Activated CD8-positive, alpha-beta memory T cell treated with anti-CD3 and anti-CD28 coated beads for 4 hours (primary cell): Measurements from ENCODE around the gene NUDT21.

Experiments
- DNase-seq, 2 donors: peaks; one replicate each; pipeline ENCODE4 v3.0.0-alpha.2; 2020; ENCODE audit warnings: low read depth in 2 of 2

NUDT21 gene

DNA sequence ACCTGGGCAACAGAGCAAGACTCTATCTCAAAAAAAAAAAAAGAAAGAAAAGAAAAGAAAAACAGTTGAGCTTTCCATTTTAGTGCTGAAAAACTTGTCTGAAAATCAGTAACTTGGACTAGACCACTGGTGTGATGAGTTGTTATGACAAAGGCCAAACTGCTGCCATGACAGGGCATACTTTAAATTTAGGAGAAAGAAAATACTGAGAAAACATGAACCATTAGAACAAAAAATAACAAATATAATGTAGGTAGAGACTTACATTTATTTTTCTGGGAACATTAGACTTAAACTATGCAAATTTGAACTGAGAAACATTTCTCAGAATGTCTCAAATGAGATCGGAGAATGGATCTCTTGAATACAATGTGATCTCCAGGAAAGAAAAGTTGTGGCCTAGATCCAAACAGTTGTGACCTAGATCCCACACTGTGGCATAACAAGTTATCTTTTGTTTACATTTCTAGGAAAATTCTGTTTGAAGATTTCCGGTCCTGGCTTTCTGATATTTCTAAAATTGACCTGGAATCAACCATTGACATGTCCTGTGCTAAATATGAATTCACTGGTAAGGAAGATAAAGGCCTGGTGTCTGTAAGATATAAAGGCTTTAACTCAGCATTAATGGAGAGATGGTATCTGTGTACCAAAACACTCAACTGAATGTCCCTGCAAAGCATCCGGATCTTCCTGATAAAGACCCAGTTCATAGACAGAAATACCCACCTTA lies 11.1 kb upstream of the NUDT21 start:
- no peak for DNase-seq

DNA sequence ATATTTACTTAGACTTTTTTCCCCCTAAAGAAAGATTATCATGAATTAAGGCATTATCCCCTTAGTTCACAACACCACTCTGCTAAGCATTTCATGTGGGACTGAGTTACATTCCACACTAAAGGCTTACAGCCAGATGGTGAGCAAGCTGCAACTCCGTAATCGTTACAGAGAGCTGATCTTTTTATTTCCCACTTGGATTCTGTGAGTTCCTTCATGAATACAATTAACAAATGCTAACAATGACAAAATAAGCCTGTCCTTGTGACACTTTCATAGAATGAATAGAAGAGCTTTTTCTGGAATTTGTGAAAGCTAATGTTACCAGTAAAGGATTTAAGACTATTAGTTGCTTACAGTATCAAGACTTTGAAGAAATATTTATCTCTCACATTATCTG lies 9.0 kb upstream of the NUDT21 start:
- DNase-seq = no peak

DNA sequence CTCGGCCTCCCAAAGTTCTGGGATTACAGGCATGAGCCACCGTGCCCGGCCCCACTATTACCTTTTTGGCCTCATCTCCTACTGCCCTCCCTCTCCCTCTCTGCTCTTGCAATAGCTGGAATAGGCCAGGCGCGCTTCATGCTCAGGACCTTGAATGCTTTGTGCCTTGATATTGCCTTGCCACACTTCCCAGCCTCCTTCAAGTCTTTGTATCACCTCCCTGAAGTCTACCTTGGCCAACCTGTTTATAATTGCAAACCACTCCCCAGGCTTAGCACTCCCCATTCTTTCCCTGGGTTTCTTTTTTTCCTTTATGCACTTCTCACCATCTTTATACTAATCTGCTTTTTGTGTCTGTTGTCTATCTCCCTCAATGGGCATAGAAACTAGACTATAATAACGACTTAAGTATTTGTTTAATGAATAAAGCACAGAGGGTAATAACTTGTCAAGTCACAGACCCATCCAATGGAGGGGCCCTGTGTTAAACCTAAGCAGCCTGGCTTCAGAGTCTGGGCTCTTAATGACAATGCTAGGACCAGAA lies 6.9 kb upstream of the NUDT21 start:
- DNase-seq = no peak

DNA sequence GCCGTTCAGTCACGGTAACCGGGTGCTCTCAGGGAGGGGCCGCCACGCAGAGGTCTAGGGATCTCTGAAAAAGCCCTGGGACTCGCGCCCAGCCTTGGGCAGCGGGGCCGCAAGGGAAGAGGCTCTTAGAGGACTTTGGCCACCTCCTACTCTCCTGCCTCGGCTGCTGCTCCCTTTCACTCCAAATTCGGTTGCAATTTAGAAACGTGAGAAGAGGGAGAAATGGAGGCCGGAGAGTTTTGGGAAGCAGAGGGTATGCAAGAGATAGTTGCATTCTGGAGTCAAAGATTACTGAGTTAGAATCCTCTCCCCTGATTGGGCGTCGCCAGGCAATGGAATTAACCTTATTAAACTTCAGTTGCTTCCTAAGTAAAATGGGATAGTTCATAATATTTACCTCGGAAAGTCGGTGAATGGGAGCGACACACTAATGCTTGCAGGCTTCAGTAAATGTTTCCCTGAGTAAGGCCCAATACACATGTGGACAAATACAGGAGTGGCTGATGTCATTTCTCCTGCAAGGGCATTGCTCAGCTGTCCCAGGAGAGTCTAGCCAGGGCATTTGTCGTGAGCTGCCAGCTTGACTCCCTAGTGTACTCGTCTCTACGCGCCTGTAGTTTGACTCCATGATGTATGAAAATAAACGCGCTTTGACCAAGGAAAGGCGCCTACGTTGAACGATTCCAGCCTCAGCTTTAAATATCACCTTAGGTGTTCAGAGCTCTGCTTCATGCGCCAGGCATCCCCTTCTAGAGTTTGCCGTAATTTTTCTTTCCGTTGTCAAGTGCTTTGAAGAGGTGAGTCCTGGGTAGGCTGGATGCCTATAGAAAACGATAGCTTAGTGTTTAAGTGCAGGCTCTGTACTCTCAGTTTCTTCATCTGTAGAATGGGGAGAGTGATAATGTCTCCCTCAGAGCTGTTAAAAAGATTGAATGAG lies 889 bp upstream of the NUDT21 start:
- DNase-seq = no peak

DNA sequence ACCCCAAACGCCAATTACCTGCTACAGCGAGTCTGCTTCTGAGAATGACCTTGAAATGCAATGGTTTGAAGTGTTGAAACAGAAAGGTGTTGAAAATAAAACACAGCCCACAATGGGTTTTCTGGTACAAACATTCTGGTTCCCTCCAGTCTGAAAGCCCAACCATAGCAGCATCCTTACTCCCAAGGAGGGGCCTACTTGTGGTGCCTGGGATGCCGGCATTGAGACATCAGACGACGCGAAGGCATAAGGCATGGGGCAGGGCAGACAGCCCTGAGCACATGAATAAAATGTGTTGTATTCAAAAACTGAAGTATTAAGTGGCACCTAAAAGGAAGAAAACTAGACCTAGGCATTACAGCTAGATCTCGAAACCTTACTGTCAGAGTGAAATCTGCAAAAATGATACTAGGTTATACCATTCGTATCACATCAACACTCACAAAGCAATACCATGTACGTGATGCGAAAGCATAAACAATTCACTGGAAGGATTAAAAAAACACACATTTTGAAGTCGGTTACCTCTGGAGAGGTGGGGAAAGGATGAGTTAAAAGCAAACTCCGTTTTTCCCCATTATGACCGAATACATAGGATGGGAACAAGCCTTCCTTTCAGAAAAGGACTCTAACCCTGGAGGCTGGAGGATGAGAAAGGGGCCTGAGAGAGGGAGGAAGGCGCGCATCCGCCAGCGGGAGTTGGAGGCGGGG lies 702 bp downstream of the NUDT21 start:
- no peak for DNase-seq

DNA sequence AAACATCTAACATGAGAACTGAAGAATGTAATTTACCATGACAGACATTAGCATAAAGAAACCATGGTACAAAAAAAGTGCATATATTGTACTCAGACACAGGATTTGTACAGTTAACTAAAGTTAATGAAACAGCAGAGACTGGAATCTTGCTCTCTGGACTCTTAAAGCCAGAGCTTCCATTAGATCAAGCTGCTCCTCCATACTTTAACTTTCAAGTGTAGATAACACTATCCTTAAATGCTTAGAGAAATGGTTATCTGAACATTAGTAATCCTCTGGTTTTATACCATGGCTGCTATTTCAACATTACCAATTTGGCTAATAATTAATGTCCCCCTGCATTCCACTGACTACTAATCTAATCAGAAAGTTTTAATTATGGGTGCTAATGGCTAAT lies 3.1 kb downstream of the NUDT21 start:
- no peak for DNase-seq

DNA sequence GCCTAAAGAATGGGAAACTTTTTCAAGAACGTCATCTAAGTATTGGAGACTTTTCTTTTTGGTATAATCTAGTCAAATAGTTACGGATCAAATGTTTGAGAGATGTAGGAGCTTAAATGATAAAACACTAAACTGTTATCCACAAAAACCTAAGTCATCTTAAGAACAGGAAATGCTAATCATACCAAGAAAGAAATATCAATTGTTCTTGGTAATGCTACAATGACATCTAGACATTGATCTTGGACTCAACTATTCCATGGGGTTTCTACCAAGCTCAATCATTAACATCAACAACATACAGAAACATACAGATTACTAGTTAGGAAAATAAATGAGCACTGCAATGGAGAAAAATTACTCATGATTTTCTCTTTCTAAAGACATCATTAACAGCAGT lies 3.8 kb downstream of the NUDT21 start:
- DNase-seq = no peak

DNA sequence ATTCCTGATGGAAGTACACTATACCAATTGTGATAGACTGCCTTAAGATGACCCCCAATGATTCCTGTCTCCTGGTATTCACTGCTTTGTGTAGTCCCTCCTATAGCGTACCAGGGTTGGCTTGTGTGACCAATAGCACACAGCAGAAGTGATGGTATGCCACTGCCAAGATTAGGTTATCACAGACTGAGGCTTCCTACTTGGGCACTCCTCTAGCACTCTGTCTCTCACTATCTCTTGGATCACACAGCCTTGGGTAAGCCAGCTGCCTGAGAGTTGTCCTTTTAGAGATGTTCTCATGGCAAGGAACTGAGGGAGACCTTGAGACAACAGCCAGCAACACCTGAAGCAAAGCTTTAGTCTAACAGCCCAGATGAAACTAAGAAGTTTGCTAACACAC lies 13.1 kb downstream of the NUDT21 start:
- DNase-seq = no peak

DNA sequence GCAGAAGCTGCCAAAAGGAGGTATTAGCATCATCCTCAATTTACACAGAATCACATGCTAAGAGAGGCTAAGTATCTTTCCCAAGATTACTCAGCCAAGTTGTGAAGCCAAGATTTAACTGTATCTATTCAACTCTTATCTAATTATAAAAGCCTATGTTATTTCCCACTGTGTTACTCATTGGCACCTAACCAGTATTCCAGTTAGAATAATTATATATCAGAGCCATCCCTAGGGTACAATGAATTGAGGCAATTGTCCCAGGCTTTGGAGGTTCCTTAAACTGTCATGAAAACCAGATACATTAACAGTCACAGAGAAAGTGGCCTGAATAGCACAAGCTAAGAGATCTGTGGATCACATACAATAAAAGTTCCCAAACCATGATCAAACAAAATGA lies 14.9 kb downstream of the NUDT21 start:
- no peak for DNase-seq

DNA sequence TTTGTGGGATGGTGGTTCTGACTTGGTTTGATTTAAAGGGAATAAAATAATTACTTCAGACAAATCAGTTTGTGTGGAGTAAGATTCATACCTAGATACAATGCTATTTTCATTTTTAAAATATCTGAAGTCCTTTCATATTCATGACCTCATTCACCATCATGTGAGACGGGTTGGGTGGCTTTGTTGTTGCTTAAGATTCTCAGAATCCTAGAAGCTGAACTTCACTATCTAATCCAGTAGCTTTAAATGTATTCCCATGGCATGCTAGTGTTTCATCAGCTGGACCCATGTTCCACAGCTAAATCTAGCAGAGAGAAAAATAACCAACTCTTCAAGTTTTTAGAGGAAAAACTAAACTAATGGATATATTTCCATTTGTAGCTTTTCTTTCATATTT lies 23.0 kb downstream of the NUDT21 start:
- DNase-seq = no peak

DNA sequence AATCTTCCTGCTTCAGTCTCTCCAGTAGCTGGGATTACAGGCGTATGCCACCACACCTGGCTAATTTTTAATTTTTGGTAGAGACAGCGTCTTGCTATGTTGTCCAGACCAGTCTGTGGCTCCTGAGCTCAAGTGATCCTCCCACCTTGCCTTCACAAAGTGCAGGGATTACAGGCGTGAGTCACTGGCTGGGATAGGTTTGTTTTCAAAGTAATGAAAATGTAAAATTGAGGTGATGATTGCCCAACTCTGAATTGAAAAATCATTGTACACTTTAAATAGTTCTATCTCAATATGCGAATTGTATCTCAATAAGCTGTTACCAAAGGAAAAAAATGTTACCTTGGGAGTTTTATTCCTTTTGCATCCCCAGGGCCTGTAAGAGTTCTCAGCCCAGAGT lies 24.5 kb downstream of the NUDT21 start:
- no peak for DNase-seq

DNA sequence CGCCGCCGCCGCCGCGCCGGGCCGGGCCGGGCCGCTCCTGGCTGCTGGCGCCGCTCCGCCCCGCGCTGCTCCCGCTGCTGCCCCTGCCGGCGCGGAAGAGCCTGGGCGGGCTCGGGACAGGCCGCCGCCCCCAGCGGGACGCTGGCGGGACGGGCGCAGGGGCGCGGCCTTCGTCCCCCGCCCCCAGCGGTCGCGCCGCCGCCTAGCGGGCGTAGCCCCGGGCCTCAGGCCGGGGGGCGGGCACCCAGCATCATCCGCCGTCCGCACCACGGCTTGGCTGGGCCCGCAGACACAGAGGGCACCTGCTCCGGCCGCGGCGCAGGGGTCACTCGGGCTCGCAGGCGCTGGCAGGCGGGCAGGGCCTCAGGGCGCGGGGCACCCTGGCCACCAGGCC lies 25.7 kb downstream of the NUDT21 start, which contains the start of gene AMFR:
TSS of gene AMFR (minus strand) at position 107 of the 394 bp plus-strand sequence. CDS start 218 bp downstream, outside the sequence.
- DNase-seq = peak in 1 of 2 donors; percentile 16

DNA sequence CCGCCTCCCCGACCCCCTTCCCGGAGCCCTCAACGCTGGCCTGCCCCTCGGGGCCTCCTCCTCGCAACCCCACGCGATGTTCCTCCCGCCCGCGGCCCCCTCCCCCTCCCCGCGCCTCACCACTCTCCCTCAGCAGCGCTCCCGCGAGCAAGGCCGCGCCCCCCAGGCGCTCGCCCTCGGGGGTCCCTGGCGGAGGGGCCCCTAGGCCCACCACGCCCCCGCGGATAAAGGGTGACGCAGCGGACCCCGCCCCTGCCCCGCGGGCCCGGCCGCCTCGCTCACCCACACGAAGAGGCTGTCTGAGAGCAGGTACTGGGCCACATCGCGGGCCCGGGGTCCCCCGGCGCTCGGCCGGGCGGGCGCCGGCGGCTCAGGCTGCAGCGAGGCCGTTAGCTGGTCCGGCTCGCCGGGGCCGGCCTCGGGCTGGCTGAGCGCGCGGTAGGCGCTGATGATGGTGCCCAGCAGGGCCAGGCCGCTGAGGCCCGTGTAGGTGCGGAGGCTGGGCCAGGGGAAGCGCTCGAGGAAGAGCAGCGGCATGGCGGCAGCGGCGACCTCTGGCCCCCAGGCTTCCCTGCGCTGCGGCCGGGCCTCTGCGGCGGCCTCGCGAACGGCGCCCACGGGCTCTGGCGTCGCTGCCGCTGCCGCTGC lies 26.2 kb downstream of the NUDT21 start:
- peak in 1 of 2 donors; percentile 6 for DNase-seq

DNA sequence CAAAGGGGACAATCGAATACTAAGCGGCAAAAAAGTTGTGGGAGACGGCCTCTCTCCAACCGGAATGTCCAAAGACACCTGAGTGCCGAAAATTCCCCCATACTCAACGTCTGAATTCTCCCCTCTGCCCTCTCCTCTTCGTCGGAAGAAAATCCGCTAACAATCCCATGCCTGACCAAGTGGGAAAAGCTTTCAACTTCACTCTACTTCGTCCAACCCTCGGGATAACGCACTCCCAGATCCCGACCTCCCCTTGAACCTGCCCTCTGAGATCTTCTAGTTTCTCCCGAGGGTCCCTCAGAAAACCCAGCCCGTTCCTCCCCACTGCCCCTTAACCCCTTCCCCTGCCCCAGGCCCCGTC lies 26.7 kb downstream of the NUDT21 start:
- no peak for DNase-seq

DNA sequence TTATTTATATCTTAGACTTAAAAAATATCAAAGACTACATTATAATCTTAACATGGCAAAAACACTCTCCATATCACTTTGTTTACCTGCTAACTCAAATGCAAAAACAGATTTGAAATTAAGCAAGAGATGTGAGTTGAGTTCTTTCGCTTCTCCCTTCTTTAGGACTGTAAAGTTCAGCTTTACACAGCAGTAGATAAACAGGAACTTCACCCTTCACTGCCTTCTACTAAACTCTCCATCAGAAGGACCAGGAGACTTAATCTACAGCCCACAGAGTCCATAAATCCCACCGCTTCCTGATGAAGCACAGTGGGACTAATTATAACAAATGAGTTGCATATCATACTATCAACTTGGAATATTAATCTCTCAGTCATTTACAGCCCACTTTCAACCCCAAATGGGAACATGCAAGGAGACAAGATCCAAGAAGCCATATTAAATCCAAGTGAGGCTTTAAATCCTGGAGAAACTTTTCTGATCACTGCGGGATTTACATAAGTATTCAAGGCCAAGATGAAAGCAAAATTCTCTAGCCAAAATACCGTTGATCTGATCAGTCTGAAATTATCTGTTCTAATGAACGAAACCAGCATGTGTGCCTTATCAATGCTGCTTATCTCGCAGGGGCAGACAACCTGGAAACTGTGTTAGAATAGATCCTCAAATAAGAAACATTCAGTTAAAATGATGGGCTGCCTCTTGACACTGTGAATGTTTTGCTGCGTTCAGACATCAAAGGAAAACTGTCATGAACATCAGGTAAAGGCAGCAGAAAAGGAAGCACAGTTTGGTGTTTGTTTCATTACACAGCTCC lies 27.3 kb downstream of the NUDT21 start:
- no peak for DNase-seq

DNA sequence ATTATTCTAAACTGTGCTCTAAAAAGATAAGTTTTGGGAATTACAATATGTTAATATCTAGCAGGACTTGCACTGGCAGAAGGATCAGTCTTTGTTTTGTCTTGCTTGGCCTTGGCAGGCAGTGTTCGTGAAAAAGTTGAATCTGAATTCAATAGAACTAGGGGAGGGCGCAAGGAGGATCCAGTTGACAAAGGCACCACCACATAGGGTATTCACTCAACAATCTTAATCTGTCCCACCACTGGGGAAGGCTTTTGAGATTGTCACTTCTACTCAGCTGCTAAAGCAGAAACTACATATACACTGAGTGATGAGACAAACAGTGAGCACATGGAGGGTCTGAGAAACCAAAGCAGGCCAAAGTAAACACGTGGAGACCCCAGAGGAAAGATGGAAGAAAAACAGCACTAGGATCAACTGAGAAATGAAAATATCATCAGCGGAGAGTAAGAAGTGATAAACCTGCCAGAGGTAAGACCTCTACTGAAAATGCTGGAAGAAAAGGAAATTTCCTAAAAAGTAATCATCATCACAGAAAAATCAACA lies 28.2 kb downstream of the NUDT21 start:
- DNase-seq = no peak

DNA sequence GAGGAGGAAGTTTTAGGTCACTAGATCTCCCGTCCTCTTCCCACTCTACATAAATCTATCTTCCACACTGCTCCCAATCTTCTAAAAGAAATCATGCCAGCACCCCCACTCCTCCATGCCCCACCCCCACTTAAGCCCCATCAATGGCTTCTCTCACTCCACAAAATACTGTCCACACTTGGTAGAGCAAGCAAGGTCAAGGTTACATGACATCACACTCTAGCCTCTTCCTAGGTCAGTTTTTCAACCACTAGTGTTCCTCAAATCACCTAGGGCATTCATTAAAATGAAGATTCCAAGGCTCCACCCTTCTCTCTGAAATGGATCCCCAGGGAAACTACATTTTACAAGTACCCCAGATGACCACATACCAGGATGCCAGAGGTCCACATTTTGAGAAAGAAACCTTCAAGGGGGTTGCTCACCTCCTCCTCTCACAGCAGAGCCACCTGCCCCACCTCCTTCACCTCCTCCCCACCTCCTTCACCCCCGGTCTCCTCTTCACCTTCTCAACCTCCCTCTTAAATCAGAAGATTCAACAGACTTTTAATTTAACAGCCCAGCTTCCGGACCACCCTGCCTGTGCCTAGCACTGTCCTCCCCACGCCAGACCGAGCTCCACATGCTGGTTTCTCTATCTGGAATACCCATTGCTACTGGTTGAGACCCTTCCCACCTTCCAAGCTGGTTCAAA lies 29.0 kb downstream of the NUDT21 start:
- no peak for DNase-seq

DNA sequence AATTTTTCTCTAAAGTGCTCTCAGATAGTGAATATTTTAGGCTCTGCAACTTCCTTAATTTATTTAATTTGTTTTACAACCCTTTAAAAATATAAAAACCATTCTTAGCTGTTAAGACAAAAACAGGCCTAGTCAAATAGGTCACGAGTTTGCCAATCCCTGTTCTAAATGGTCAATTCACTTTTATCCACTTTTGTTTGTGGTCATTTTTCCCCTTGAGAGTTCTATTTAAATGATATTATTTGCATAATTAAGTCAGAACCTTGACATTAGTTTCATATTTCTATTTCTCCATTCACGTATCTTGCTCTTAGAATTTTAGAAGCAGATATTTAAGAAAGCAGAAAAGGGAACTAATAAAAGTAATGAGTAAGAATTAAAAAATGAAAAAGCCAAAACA lies 29.8 kb downstream of the NUDT21 start:
- DNase-seq = no peak

DNA sequence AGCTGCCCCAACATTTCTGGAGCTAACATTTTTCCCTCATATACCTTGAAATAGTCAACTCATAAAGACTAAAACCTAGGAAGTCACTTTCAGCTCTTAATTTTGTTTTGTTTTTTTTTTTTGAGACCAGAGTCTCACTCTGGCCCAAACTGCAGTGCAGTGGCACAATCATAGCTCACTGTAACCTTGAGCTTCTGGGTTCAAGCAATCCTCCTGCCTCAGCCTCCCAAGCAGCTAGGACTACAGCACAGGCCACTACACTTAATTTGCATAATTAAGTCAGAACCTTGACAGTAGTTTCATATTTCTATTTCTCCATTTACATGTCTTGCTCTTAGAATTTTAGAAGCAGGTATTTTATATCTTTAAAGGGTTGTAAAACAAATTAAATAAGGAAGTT lies 30.5 kb downstream of the NUDT21 start:
- no peak for DNase-seq
